ENCODE data around the gene NUDT22. TPM values are rescaled to one million over a fixed set of nuclear protein-coding genes. Genes with fewer than 3 reads are reported as not detected.

Gene NUDT22
- total RNA-seq, 1 donor from 2014 or later, result 35.6 TPM

DNA sequence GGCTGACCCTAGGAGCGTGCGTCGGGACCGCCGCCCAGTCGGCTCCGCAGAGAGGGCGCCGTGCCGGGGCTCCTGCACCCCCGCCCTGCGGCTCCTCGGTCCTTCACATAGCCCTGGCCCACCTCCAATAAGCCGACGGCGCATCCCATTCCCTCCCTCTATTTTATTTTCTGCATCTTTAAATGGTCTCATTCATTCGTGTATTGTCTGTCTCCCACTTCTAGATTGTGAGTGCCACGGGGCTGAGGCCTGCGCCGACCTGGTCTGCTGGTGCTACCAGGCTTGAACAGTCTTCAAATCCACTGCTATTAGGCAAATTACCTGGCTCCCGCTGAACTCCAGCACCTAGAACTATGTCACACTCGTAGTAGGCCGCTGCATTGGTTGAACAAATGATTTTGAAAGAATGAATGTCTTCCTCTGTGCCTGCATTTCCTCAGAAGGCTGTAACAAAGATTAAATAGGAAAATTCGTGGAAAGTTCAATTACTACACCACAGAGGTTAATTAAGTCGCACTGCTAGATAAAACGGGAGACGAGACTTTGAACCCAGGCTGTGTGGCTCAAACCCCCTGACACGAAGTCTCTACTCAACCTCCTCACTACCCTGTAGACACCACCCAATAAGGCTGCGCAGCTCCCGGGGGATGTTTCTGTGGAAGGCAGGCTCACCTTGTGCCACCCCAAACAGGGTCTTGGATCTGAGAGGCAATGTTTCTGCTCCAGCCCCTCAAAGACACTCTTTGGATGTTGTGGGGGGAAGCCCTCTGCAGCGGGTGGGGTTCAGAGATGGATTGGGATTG lies 21.9 kb downstream of the NUDT22 start:
- no peaks in the 10 kb centered on the region for H3K36me3 Mint-ChIP-seq
- no peak overlapping the region for H3K27ac Mint-ChIP-seq
- peak overlapping the region; percentile 85 for H3K4me3 Mint-ChIP-seq
- H3K4me1 Mint-ChIP-seq, result peaks cover 25% of the 10 kb centered on the region
- TF ChIP-seq, protein P1, sequence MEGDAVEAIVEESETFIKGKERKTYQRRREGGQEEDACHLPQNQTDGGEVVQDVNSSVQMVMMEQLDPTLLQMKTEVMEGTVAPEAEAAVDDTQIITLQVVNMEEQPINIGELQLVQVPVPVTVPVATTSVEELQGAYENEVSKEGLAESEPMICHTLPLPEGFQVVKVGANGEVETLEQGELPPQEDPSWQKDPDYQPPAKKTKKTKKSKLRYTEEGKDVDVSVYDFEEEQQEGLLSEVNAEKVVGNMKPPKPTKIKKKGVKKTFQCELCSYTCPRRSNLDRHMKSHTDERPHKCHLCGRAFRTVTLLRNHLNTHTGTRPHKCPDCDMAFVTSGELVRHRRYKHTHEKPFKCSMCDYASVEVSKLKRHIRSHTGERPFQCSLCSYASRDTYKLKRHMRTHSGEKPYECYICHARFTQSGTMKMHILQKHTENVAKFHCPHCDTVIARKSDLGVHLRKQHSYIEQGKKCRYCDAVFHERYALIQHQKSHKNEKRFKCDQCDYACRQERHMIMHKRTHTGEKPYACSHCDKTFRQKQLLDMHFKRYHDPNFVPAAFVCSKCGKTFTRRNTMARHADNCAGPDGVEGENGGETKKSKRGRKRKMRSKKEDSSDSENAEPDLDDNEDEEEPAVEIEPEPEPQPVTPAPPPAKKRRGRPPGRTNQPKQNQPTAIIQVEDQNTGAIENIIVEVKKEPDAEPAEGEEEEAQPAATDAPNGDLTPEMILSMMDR (IDR thresholded peaks at IDR 0.05; ENCODE audit: unreplicated experiment), result no peak
- no peaks in the 10 kb centered on the region for H3K9me3 Mint-ChIP-seq
- H3K27me3 Mint-ChIP-seq (ENCODE audit: low read depth), result no peaks in the 10 kb centered on the region
- no peak for DNase-seq (ENCODE audit: low spot score in 2 of 2, unreplicated experiment in 2 of 2)

DNA sequence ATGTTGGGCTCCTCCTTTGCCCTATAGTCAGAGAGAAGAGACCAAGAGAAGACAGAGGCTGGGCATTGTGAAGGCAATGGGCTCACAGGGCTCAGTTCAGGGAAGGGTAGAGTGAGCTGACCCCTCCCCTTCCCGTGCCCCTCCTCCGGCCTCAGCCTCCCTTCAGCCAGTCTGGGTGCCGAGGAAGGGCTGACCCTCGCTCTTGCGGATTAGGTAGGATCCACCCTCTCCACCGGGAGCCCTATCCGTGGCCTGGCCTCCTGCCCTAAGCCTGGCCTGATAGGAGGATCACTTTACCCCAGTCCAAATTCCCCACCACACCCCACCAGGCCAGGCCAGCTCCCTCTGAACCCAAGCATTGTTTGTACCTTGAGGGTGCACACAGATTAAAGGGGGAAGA lies 22.5 kb downstream of the NUDT22 start:
- no peak overlapping the region for H3K4me3 Mint-ChIP-seq
- DNase-seq (ENCODE audit: low spot score in 2 of 2, unreplicated experiment in 2 of 2), result no peak
- no peak overlapping the region for H3K27ac Mint-ChIP-seq

DNA sequence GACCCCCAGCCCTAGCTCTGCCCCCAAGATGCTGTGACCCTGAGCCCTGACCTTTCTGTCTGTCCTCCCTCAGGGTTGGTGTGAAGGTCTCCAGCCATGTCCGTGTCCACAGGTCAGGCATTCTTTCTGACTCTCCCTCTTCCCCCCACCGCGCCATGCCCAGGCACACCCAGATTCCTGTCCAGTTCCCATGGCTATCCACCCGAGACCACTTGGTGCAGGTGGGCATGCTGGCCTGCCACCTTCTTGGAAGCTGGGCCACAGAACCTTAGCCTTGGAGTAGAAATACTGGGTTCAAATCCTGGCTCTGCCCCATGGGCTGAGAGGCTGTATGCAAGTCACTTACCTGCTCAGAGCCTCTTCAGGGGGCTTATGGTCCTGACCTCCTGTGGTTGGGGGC lies 23.0 kb downstream of the NUDT22 start:
- Mint-ChIP-seq H3K9me3 (no peaks in the 10 kb centered on the region), H3K36me3 (no peaks in the 10 kb centered on the region), H3K4me3 (no peak overlapping the region), H3K27ac (no peak overlapping the region), H3K27me3 (ENCODE audit: low read depth) (no peaks in the 10 kb centered on the region), H3K4me1 (peaks cover 21% of the 10 kb centered on the region)
- TF ChIP-seq, protein P1 (IDR thresholded peaks at IDR 0.05; ENCODE audit: unreplicated experiment), result no peak
- DNase-seq (ENCODE audit: low spot score in 2 of 2, unreplicated experiment in 2 of 2), result no peak

More for the DNA sequence above, 22.5 kb downstream of the NUDT22 start:
- Mint-ChIP-seq H3K27me3 (ENCODE audit: low read depth) (no peaks in the 10 kb centered on the region), H3K36me3 (no peaks in the 10 kb centered on the region), H3K4me1 (peaks cover 21% of the 10 kb centered on the region), H3K9me3 (no peaks in the 10 kb centered on the region)
- TF ChIP-seq, protein P1 (IDR thresholded peaks at IDR 0.05; ENCODE audit: unreplicated experiment), result no peak

DNA sequence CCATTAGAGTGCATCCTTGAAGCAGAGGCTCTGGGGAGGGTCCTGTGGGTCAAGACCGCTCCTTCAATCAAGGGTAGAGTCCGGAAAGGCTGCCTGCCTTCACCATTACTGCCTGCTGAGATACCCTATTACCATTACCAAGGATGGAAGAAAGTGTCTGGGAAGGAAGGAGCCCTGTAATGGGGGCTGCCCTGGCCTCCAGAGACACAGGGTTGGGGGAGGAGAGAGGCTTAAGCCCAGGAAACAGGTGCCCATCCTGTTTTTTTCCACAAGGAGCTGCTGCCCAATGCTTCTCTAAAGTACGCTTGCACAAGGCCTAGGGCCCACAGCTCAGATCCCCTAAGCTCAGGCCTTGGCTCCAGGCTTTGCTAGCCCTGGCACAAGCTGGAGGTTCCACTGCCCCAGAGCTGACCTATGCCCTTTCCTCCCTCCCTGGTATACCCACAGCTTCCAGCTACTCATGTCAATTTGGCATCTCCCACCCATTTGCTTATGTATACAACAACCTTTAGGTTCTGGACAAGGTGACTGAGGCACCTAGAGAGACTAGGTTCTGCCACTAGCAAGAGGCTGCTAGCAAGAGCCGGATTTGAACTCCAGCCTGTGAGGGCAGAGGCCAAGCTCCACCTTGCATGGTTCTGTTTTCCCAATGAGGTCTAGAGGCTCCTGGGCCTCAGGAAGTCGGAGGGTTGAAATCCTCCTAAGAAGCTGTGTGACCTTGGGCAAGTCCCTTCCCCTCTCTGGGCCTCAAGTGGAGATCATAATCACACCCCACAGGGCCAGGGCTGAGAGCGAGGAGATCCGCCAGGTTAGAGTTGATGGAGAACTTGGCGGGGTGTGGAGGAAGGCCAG lies 23.7 kb downstream of the NUDT22 start:
- peaks cover 21% of the 10 kb centered on the region for H3K4me1 Mint-ChIP-seq
- no peaks in the 10 kb centered on the region for H3K9me3 Mint-ChIP-seq
- H3K4me3 Mint-ChIP-seq, result peak overlapping the region; percentile 28
- DNase-seq (ENCODE audit: low spot score in 2 of 2, unreplicated experiment in 2 of 2), result no peak
- H3K27me3 Mint-ChIP-seq (ENCODE audit: low read depth), result no peaks in the 10 kb centered on the region
- no peaks in the 10 kb centered on the region for H3K36me3 Mint-ChIP-seq
- no peak overlapping the region for H3K27ac Mint-ChIP-seq
- TF ChIP-seq, protein P1 (IDR thresholded peaks at IDR 0.05; ENCODE audit: unreplicated experiment), result no peak

DNA sequence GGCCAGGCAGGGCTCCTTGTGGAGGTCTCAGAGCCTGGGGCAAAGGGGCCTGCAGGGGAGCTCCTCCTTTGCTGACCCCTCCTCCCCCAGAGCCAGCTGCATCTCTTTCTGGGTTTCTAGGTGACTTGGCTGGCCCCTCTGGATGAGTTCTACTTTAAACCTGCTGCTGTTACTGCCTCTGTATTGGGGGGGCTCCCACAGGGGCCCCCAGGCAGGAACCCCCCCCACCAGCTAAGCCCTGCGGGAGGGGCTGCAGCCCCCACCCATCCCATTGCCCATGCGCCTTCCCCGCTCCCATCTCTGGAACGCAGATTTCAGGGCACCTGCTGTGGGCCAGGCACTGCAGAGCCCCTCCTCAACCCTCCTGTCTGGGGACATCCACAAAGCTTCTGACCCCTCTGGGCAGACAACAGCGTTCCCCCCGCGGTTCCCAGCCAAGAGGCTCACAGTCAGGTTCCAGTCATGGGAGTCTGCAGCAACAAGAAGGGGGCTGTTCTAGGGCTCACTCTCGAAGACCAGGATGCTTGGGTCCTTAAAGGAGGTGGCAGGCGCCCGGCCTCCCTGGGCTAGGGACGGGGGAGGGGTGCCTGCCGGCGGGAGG lies 24.4 kb downstream of the NUDT22 start:
- no peak for DNase-seq (ENCODE audit: low spot score in 2 of 2, unreplicated experiment in 2 of 2)
- Mint-ChIP-seq H3K27ac (no peak overlapping the region), H3K36me3 (no peaks in the 10 kb centered on the region), H3K4me3 (peak overlapping the region; percentile 75), H3K9me3 (no peaks in the 10 kb centered on the region), H3K27me3 (ENCODE audit: low read depth) (no peaks in the 10 kb centered on the region), H3K4me1 (peaks cover 20% of the 10 kb centered on the region)
- TF ChIP-seq, protein P1 (IDR thresholded peaks at IDR 0.05; ENCODE audit: unreplicated experiment), result no peak
